Vagina (tissue), 2 donors: Measurements from ENCODE around the gene HMCN1.

ENCODE experiments used
- POLR2A ChIP-seq, 2 donors: fragments of 450-650 bp; IDR thresholded peaks; one replicate each; pipeline ENCODE4 v1.6.1; 2017; ENCODE audit warnings: antibody characterized with exemption in 2 of 2, mild to moderate bottlenecking in 2 of 2, moderate library complexity in 2 of 2
- POLR2AphosphoS5 ChIP-seq, 2 donors: sonication (generic); formaldehyde crosslinking; IDR thresholded peaks; one replicate each; pipeline ENCODE4 v1.9.0; 2017; ENCODE audit warnings: antibody characterized with exemption in 2 of 2, mild to moderate bottlenecking in 2 of 2, low read depth in 1 of 2; ENCODE audit not compliant: insufficient read depth in 1 of 2
- TF ChIP-seq, protein P1 (sequence below), 3 experiments: fragments of 450-650 bp in 2 of 3; fragments of 200-600 bp in 1 of 3; sonication (generic) in 1 of 3; IDR thresholded peaks; one replicate each; pipeline ENCODE4 v1.5.1; 2017 to 2019; ENCODE audit warnings: antibody characterized with exemption in 3 of 3, mild to moderate bottlenecking in 2 of 3, moderate library complexity in 2 of 3

DNA sequence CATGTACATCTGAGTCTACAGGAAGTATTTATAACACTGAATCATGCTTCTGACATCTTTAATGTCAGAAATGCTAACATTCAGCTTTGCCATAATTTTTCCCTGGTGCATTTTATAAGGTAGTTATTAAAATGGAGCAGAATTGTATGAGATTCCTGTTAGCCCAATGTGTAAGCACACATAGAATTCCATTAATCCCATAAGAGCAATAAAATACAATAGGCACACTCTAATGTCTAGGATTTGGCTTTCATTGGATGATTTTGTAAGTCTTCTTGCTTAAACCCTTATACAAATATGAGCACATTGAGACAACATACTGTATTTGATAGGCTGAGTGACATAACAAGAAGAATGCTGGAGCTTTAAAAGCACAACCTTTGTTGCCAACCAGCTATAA is 256.4 kb downstream of the HMCN1 start:
- TF ChIP-seq POLR2A (IDR thresholded peaks at IDR 0.05) (no peak), POLR2AphosphoS5 (IDR thresholded peaks at IDR 0.05; ENCODE audit: insufficient read depth in 1 of 2, low read depth in 1 of 2) (no peak)
- TF ChIP-seq, protein P1, sequence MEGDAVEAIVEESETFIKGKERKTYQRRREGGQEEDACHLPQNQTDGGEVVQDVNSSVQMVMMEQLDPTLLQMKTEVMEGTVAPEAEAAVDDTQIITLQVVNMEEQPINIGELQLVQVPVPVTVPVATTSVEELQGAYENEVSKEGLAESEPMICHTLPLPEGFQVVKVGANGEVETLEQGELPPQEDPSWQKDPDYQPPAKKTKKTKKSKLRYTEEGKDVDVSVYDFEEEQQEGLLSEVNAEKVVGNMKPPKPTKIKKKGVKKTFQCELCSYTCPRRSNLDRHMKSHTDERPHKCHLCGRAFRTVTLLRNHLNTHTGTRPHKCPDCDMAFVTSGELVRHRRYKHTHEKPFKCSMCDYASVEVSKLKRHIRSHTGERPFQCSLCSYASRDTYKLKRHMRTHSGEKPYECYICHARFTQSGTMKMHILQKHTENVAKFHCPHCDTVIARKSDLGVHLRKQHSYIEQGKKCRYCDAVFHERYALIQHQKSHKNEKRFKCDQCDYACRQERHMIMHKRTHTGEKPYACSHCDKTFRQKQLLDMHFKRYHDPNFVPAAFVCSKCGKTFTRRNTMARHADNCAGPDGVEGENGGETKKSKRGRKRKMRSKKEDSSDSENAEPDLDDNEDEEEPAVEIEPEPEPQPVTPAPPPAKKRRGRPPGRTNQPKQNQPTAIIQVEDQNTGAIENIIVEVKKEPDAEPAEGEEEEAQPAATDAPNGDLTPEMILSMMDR (IDR thresholded peaks at IDR 0.05), result no peak
